Psoas muscle (tissue), 8 donors: ENCODE measurements around the gene CLDN18. TPM values are rescaled to one million over a fixed set of nuclear protein-coding genes. Genes with fewer than 3 reads are reported as not detected.

Experiments
- ATAC-seq, 4 donors: fragments of 200-7000 bp; cut with Tn5 transposase; one replicate each; pipeline ENCODE4 v1.9.1; 2020; ENCODE audit warnings: moderate library complexity in 3 of 4, mild to moderate bottlenecking in 2 of 4
- DNase-seq, 2 donors: peaks; one replicate each; pipeline ENCODE4 v3.0.0-alpha.2; 2020
- H3K27ac ChIP-seq: fragments of 200-600 bp; one replicate; pipeline ENCODE4 v1.8.0; 2022
- H3K27me3 ChIP-seq, 3 donors: fragments of 200-600 bp in 1 of 3; one replicate each; pipeline versions ENCODE4 v1.6.1 to v1.8.0; 2013 to 2022; ENCODE audit warnings: low read length in 2 of 3, mild to moderate bottlenecking in 2 of 3, moderate library complexity in 1 of 3; ENCODE audit not compliant: insufficient read depth in 3 of 3
- H3K36me3 ChIP-seq, 2 donors: fragments of 200-600 bp in 1 of 2; one replicate each; pipeline versions ENCODE4 v1.6.1 to v1.8.0; 2013 to 2022; ENCODE audit warnings: low read depth in 1 of 2, mild to moderate bottlenecking in 1 of 2, moderate library complexity in 1 of 2; ENCODE audit not compliant: insufficient read depth in 1 of 2
- H3K4me1 ChIP-seq: fragments of 200-600 bp; one replicate; pipeline ENCODE4 v1.8.0; 2022
- H3K4me3 ChIP-seq: fragments of 200-600 bp; one replicate; pipeline ENCODE4 v1.8.0; 2022; ENCODE audit warnings: mild to moderate bottlenecking
- H3K9me3 ChIP-seq: fragments of 200-600 bp; one replicate; pipeline ENCODE4 v1.8.0; 2022
- WGBS, 3 donors: extraction: QIAGEN DNeasy Blood & Tissue Kit; methylation state at CpG; one replicate each; pipeline versions ENCODE4 v1.1.6 to v1.1.7; 2013; 5-methylcytosine and 5-hydroxymethylcytosine counted together
- intact Hi-C, 2 donors: fragments of 100-400 bp; cut with DNase I; formaldehyde crosslinking; loops; one replicate each; pipeline versions ENCODE4 v1.11.0 to v1.14.2; 2022
- polyA plus RNA-seq, 3 donors: library from polyadenylated mRNA; stranded (reverse); fragments of 200-250 nt; gene quantifications; one replicate each; pipeline ENCODE4 v1.2.3, GENCODE V29; 2013
- total RNA-seq, 4 donors: library from RNA; stranded (reverse); fragmentation: NEBNext Ultra II Directional in 2 of 4; extraction: Animal tissue kit (Norgen Biotek cat#: 25700) in 2 of 4; gene quantifications; one replicate each; pipeline versions ENCODE4 v1.2.1 to v1.2.4, GENCODE V29; 2021 to 2023
- TF ChIP-seq, protein P1 (sequence below): fragments of 200-600 bp; IDR thresholded peaks from one replicate; pipeline ENCODE4 v1.8.0; 2022; ENCODE audit warnings: antibody characterized with exemption
- donor health status: healthy with polysubstance abuse.
- donor health status: DM: no; HTN: no; CAD: no; lungs with moderate emphysema.
- donor health status: Bipolar disorder and iron deficiency.
- donor health status: healthy.
- donor health status: DM: yes; HTN: yes; CAD: no.
- donor health status: DM: no; HTN: no; CAD: no.
- donor health status: DM: no; HTN: no; CAD: no.
- donor health status: DM: yes; HTN: yes; CAD: no.

The CLDN18 gene
- total and polyA plus RNA-seq, 7 donors = 0.03 TPM; not detected in 6

DNA sequence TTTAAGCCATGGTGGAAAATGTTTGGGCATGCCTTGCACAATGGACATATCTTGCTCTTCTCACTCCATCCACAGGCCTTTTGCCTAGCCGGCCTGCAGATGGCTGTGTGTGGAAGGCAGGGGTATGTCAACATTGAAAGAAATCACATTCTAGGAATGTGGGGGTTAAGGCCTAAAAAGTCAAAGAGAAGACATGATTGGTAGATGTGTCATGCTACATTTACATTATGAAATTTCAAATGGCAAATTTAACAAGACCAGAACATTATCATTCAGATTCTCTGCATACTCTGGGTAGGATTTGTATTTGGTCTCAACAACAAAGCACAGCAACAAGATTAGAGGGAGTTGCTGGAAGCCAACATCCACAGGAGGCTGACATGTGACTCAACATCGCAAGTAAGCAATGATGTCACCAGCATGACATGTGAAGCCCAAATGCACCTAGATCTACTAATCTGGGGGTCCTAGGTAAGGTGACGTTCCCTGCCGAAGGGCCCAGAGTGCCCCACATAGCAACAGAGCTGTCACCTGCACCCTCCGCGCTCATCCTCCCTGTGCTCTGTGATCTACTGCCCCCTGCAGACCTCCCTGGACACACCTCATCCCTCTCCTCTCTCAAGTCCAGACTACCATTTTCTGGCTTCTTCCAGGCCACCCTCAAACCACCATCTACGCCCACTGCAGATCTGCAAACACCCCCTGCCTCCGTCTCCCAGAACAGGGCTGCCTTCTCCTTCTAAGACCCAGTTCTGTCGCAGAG is 39.4 kb downstream of the CLDN18 start:
- Histone ChIP-seq H3K4me1 (no peaks in the 10 kb centered on the region), H3K9me3 (no peaks in the 10 kb centered on the region), H3K36me3 (no peaks in the 10 kb centered on the region), H3K27me3 (no peaks in the 10 kb centered on the region), H3K4me3 (no peak overlapping the region), H3K27ac (no peak overlapping the region)
- intact Hi-C loops = no loop called here
- no peak for DNase-seq
- WGBS, 3 donors = 94 to 97% (median 95%) methylated on average over 9 of the region's 9 CpGs
- TF ChIP-seq, protein P1, sequence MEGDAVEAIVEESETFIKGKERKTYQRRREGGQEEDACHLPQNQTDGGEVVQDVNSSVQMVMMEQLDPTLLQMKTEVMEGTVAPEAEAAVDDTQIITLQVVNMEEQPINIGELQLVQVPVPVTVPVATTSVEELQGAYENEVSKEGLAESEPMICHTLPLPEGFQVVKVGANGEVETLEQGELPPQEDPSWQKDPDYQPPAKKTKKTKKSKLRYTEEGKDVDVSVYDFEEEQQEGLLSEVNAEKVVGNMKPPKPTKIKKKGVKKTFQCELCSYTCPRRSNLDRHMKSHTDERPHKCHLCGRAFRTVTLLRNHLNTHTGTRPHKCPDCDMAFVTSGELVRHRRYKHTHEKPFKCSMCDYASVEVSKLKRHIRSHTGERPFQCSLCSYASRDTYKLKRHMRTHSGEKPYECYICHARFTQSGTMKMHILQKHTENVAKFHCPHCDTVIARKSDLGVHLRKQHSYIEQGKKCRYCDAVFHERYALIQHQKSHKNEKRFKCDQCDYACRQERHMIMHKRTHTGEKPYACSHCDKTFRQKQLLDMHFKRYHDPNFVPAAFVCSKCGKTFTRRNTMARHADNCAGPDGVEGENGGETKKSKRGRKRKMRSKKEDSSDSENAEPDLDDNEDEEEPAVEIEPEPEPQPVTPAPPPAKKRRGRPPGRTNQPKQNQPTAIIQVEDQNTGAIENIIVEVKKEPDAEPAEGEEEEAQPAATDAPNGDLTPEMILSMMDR = no peak
- no peak for ATAC-seq

DNA sequence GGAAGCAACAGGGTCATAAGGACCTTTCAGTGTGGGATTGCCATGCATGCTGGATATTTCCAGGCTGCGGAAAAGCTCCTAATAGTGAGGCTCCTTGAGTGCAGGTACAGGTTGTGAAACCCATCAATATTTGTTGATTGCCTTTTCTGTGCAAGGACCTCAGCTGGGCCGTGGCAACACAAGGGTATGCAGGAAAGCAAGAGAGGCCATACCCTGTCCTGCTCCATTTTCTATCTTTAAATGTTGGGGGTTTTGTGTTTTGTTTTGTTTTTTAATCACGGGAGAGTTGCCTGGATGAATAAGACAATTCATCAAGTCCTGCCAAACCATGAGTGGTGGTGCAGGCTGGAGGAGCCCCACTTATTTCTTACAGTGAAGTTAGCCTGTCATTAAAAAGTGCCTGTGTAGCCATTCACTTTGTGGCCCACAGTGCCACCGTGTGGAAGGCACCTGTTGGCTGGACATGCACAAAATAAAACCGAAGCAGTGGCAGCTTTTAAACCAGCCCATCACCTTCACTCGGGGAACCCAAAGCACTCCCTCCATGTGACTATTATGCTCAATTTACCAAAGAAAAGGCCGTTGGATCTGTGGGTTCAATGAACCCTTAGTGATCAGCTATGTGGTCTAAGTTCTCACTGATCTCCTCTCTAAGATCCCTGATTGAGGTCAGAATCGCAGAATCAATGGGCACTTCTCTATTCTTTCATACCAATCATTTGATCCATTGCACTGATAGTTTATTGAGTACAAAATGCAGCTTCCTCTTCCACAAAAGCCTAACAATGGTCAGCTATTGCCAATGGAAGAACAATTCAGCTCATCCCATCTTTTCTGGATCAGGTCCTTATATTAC is 42.2 kb downstream of the CLDN18 start:
- WGBS, 3 donors = 51 to 56% (median 52%) methylated on average over 8 of the region's 8 CpGs
- H3K4me1 ChIP-seq = no peaks in the 10 kb centered on the region
- DNase-seq (no peak), ATAC-seq (peak in 2 of 4 donors; percentile 37 to 46)
- H3K9me3 ChIP-seq = no peaks in the 10 kb centered on the region
- no peaks in the 10 kb centered on the region for H3K36me3 ChIP-seq
- intact Hi-C loops = no loop called here
- H3K27me3 ChIP-seq = no peaks in the 10 kb centered on the region
- H3K27ac ChIP-seq = no peak overlapping the region
- TF ChIP-seq, protein P1 = peak; percentile 53
- H3K4me3 ChIP-seq = no peak overlapping the region

DNA sequence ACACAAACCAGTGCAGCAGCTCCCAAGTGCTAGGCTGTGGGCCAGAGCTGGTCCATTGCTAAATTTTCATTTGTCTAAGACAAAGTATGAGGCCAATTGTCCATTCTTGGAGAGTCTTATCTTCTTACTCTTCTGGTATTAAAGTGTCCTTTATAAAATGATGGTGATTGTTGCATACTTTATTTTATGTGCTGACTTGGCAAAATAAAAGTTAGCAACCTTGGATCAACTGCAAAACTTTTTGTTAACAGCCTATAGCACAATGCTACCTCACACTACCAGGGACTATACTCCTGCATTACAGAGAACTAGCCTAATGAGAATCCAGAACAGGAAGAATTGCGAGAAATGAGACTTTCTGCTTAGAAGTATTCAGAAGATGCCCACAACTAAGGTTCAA is 44.1 kb downstream of the CLDN18 start:
- ATAC-seq (no peak), DNase-seq (no peak)
- WGBS, 3 donors = 94 to 100% (median 100%) methylated on average over 1 of the region's 1 CpG
- intact Hi-C loops = no loop called here
- Histone ChIP-seq H3K9me3 (no peaks in the 10 kb centered on the region), H3K4me1 (no peaks in the 10 kb centered on the region), H3K4me3 (no peak overlapping the region), H3K27ac (no peak overlapping the region), H3K36me3 (no peaks in the 10 kb centered on the region), H3K27me3 (no peaks in the 10 kb centered on the region)
- TF ChIP-seq, protein P1 = no peak

DNA sequence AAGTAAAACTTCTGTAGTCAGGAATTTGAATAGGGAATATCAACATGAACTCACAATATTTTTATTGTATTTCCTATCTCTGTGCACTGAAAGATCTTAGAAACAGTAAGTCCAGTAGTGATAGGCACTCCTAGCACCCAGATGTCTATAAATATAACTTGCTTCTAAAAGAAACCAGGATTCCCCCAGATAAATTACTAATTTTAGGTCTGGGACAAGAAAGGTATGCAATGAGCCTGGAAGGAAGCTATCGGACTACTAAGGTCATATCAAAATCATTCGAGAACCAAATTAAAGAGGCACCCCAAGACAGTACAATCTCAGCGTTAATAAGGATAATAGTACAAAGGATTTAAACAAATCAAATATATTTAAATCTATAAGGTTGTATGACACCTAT is 47.4 kb downstream of the CLDN18 start:
- 60 to 77% (median 67%) methylated on average over 3 of the region's 3 CpGs for WGBS, 3 donors
- H3K27me3 ChIP-seq = no peaks in the 10 kb centered on the region
- no peak overlapping the region for H3K4me3 ChIP-seq
- H3K9me3 ChIP-seq = no peaks in the 10 kb centered on the region
- TF ChIP-seq, protein P1 = no peak
- DNase-seq (no peak), ATAC-seq (no peak)
- H3K36me3 ChIP-seq = peaks cover 0 to 3% of the 10 kb centered on the region in 2 donors
- no peak overlapping the region for H3K27ac ChIP-seq
- no peaks in the 10 kb centered on the region for H3K4me1 ChIP-seq
- intact Hi-C loops = no loop called here
